GM23338 (cell line): ENCODE results near the gene QDPR. TPM values are rescaled to one million over a fixed set of nuclear protein-coding genes. Genes with fewer than 3 reads are reported as not detected.

Source experiments
- ATAC-seq: fragments of 200-7000 bp; cut with Tn5 transposase; 3 replicates; pipeline ENCODE4 v1.9.1; 2020
- DNase-seq: peaks from one replicate; pipeline ENCODE4 v3.0.0-alpha.2; 2015; ENCODE audit warnings: low spot score
- H2AFZ ChIP-seq: fragments of 200-600 bp; sonication (generic); 2 replicates; pipeline ENCODE4 v1.8.0; 2016; ENCODE audit warnings: antibody characterized with exemption, mild to moderate bottlenecking, moderate library complexity
- H3F3A ChIP-seq: fragments of 200-600 bp; sonication (generic); replicated peaks from 2 replicates; pipeline ENCODE4 v1.8.0; 2017; ENCODE audit warnings: antibody characterized with exemption, mixed run types, low read depth
- H3K27ac ChIP-seq: fragments of 200-600 bp; sonication (generic); 2 replicates; pipeline ENCODE4 v1.6.1; 2016; ENCODE audit warnings: low read depth
- H3K27me3 ChIP-seq: fragments of 200-600 bp; sonication (generic); 2 replicates; pipeline ENCODE4 v1.8.0; 2016; ENCODE audit warnings: mild to moderate bottlenecking, mixed run types, moderate library complexity; ENCODE audit not compliant: insufficient read depth
- H3K36me3 ChIP-seq: fragments of 200-600 bp; sonication (generic); 2 replicates; pipeline ENCODE4 v1.8.0; 2016; ENCODE audit warnings: mild to moderate bottlenecking; ENCODE audit not compliant: insufficient read depth
- H3K4me1 ChIP-seq: fragments of 200-600 bp; sonication (generic); 2 replicates; pipeline ENCODE4 v1.8.0; 2016; ENCODE audit warnings: mild to moderate bottlenecking, moderate library complexity; ENCODE audit not compliant: insufficient read depth
- H3K4me2 ChIP-seq: fragments of 200-600 bp; sonication (generic); 2 replicates; pipeline ENCODE4 v1.7.1; 2017; ENCODE audit warnings: mixed run types
- H3K4me3 ChIP-seq: fragments of 200-600 bp; sonication (generic); 2 replicates; pipeline ENCODE4 v1.6.1; 2016; ENCODE audit warnings: mixed run types
- H3K79me2 ChIP-seq: fragments of 200-600 bp; sonication (generic); replicated peaks from 2 replicates; pipeline ENCODE4 v1.8.0; 2017; ENCODE audit warnings: mild to moderate bottlenecking; ENCODE audit not compliant: insufficient read depth
- H3K9me2 ChIP-seq: fragments of 200-600 bp; sonication (generic); 2 replicates; pipeline ENCODE4 v1.8.0; 2017; ENCODE audit not compliant: insufficient read depth
- H4K20me1 ChIP-seq: fragments of 200-600 bp; sonication (generic); replicated peaks from 2 replicates; pipeline ENCODE4 v1.8.0; 2017; ENCODE audit warnings: mild to moderate bottlenecking; ENCODE audit not compliant: insufficient read depth
- H3K27ac Mint-ChIP-seq: 2 replicates; pipeline ENCODE4 v1.8.0; 2020; ENCODE audit warnings: inconsistent platforms, mild to moderate bottlenecking, moderate library complexity, mixed read lengths
- H3K27me3 Mint-ChIP-seq: 3 replicates; pipeline ENCODE4 v1.8.0; 2022; ENCODE audit warnings: low read depth, mild to moderate bottlenecking, moderate library complexity, mixed read lengths, inconsistent platforms; ENCODE audit not compliant: insufficient read depth, poor library complexity
- H3K36me3 Mint-ChIP-seq: 3 replicates; pipeline ENCODE4 v1.8.0; 2021; ENCODE audit warnings: low read depth, mild to moderate bottlenecking, inconsistent platforms, moderate library complexity, mixed read lengths
- H3K4me1 Mint-ChIP-seq: 3 replicates; pipeline ENCODE4 v1.8.0; 2020; ENCODE audit warnings: mild to moderate bottlenecking, inconsistent platforms, mixed read lengths
- H3K4me3 Mint-ChIP-seq: 3 replicates; pipeline ENCODE4 v1.8.0; 2021; ENCODE audit warnings: moderate library complexity, mild to moderate bottlenecking, inconsistent platforms, mixed read lengths
- H3K9me3 Mint-ChIP-seq: 3 replicates; pipeline ENCODE4 v1.8.0; 2020; ENCODE audit warnings: moderate library complexity, mild to moderate bottlenecking, inconsistent platforms, mixed read lengths
- CREB1 ChIP-seq: fragments of 250-450 bp; sonication (Bioruptor Pico); IDR thresholded peaks from 2 replicates; pipeline ENCODE4 v1.5.0; 2020; ENCODE audit warnings: low read depth, mild to moderate bottlenecking, moderate library complexity
- CTCF ChIP-seq, 2 experiments: fragments of 200-600 bp in 1 of 2; sonication (generic) in 1 of 2; conservative IDR thresholded peaks; 2 replicates each; pipeline versions ENCODE4 v1.5.1 to v1.6.1; 2016 to 2017; ENCODE audit warnings: antibody characterized with exemption in 2 of 2, low read depth in 2 of 2, mild to moderate bottlenecking in 2 of 2, moderate library complexity in 1 of 2
- ETS1 ChIP-seq: IDR thresholded peaks from 2 replicates; pipeline ENCODE4 v1.6.1; 2016; ENCODE audit warnings: antibody characterized with exemption
- EZH2 ChIP-seq: fragments of 200-600 bp; sonication (generic); IDR thresholded peaks from one replicate; pipeline ENCODE4 v1.8.0; 2017; ENCODE audit warnings: antibody characterized with exemption, mild to moderate bottlenecking, low read depth; ENCODE audit not compliant: unreplicated experiment
- EZH2phosphoT487 ChIP-seq: fragments of 200-600 bp; sonication (generic); IDR thresholded peaks from one replicate; pipeline ENCODE4 v1.8.1; 2018; ENCODE audit warnings: antibody characterized with exemption; ENCODE audit not compliant: unreplicated experiment
- JUNB ChIP-seq: IDR thresholded peaks from one replicate; pipeline ENCODE4 v1.6.1; 2016; ENCODE audit warnings: antibody characterized with exemption; ENCODE audit not compliant: unreplicated experiment
- NANOG ChIP-seq: IDR thresholded peaks from 2 replicates; pipeline ENCODE4 v1.6.1; 2016; ENCODE audit warnings: antibody characterized with exemption, borderline replicate concordance
- POLR2AphosphoS5 ChIP-seq: IDR thresholded peaks from 2 replicates; pipeline ENCODE4 v1.6.1; 2016; ENCODE audit warnings: antibody characterized with exemption, low read depth
- REST ChIP-seq: IDR thresholded peaks from one replicate; pipeline ENCODE4 v1.6.1; 2018; ENCODE audit warnings: antibody characterized with exemption; ENCODE audit not compliant: unreplicated experiment
- STAT1 ChIP-seq: IDR thresholded peaks from one replicate; pipeline ENCODE4 v1.6.1; 2016; ENCODE audit warnings: antibody characterized with exemption; ENCODE audit not compliant: unreplicated experiment
- ZNF114 ChIP-seq: fragments of 250-450 bp; sonication (Bioruptor Pico); IDR thresholded peaks from 2 replicates; pipeline ENCODE4 v1.5.0; 2020; ENCODE audit warnings: mild to moderate bottlenecking, moderate library complexity
- ZNF331 ChIP-seq: fragments of 250-450 bp; sonication (Bioruptor Pico); IDR thresholded peaks from 2 replicates; pipeline ENCODE4 v1.5.0; 2020; ENCODE audit warnings: low read depth, mild to moderate bottlenecking, moderate library complexity
- ZNF462 ChIP-seq: fragments of 250-450 bp; sonication (Bioruptor Pico); IDR thresholded peaks from 2 replicates; pipeline ENCODE4 v1.5.0; 2020; ENCODE audit warnings: mild to moderate bottlenecking, moderate library complexity
- polyA plus RNA-seq: library from polyadenylated mRNA; unstranded; fragments of >200 nt; fragmentation: Nextera tagmentation; extraction: Ambion mirVana; gene quantifications from 2 replicates; pipeline ENCODE4 v1.2.1, GENCODE V29; 2016
- total RNA-seq: library from RNA; depleted of rRNA; stranded (reverse); fragments of >200 nt; shearing (Covaris generic); gene quantifications from 2 replicates; pipeline ENCODE4 v1.2.3, GENCODE V29; 2014

QDPR gene
- total and polyA plus RNA-seq, 2 experiments from 2014 or later: 31.5 to 42.7 TPM

GRCh38 chr4:17511509-17511949 is 361 bp downstream of the QDPR start:
- peaks cover 31% of the 10 kb centered on the region for H3K4me1 ChIP-seq
- H3K9me2 ChIP-seq: no peaks in the 10 kb centered on the region
- Mint-ChIP-seq H3K27ac (peak overlapping the region; percentile 67; the same call in 1 of the 2 replicates), H3K36me3 (peaks cover 22% of the 10 kb centered on the region), H3K9me3 (no peaks in the 10 kb centered on the region), H3K4me3 (peak overlapping the region; percentile 96), H3K27me3 (peaks cover 7% of the 10 kb centered on the region), H3K4me1 (peaks cover 32% of the 10 kb centered on the region)
- H3K79me2 ChIP-seq: peaks cover 16% of the 10 kb centered on the region
- H3K36me3 ChIP-seq: no peaks in the 10 kb centered on the region
- H2AFZ ChIP-seq: peak overlapping the region; percentile 99
- TF ChIP-seq STAT1 (no peak), CTCF (conservative IDR thresholded peaks at IDR 0.05; ENCODE audit: low read depth in 2 of 2) (no peak), EZH2 (no peak), EZH2phosphoT487 (no peak), ZNF462 (CRISPR knock-in tag) (no peak), NANOG (no peak), ZNF331 (CRISPR knock-in tag) (no peak), ZNF114 (CRISPR knock-in tag) (no peak), POLR2AphosphoS5 (no peak), CREB1 (no peak), REST (no peak), ETS1 (no peak), JUNB (no peak)
- peak overlapping the region; percentile 99 for H3K4me2 ChIP-seq
- no peak overlapping the region for H3K27ac ChIP-seq
- peak; percentile 64 for ATAC-seq
- H3F3A ChIP-seq: 0 out of 2 replicates have a peak, but pooled peaks cover 5% of the 10 kb centered on the region
- peak overlapping the region; percentile 85 for H3K4me3 ChIP-seq
- peak; percentile 64 for DNase-seq
- H3K27me3 ChIP-seq: 0 out of 2 replicates have a peak, but pooled peaks cover 5% of the 10 kb centered on the region
- no peaks in the 10 kb centered on the region; the same call in none of the 2 replicates for H4K20me1 ChIP-seq
